NCI-H2196 treated with DMSO at 0.1 percent for 48 hours (cell line): ENCODE data around the gene FAM169A.
"Not testable (repeated sequence)": the region's sequence is repeated elsewhere in the genome, so short reads cannot be mapped to it uniquely, and the experiment has no call there.

ENCODE experiments used
- DNase-seq: peaks from one replicate; lab custom pipeline; 2025; ENCODE audit not compliant: unreplicated experiment; lab: John Stamatoyannopoulos, UW

Gene FAM169A

DNA sequence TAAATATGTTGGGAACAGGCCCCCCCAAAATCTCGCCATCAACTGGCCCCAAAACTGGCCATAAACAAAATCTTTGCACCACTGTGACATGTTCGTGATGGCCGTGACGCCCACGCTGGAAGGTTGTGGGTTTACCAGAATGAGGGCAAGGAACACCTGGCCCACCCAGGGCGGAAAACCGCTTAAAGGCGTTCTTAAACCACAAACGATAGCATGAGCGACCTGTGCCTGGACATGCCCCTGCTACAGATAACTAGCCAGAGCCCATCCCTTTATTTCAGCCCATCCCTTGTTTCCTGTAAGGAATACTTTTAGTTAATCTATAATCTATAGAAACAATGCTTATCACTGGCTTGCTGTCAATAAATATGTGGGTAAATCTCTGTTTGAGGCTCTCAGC lies 3.2 kb upstream of the FAM169A start:
- DNase-seq = not testable (repeated sequence)

DNA sequence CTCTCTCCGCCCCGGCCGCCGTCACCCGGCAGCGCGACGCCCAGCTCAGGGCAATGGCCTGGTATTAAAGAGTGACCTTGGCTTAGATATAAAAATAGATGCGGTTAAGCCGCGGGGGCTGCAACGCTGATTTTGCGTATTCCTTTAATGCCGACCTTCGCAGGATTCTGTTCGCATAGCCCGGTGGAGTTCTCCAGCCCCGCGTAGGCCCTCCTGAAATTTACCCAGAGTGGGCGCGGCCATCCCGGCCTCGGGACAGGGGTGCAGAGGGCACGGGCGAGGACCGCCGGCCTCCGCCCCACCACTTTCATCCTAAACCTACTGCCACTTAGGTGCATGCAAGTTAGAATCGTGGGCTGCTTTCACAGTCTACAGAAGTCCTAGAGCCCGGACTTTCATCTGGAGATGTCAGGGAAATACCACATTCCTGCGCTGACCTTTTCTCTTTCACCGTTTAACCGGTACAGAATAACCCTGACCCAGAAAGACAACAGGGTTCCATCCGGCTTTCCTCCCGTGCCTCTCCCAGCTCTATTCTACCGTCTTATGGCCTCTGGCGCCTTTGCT lies 492 bp upstream of the FAM169A start:
- DNase-seq = no peak

DNA sequence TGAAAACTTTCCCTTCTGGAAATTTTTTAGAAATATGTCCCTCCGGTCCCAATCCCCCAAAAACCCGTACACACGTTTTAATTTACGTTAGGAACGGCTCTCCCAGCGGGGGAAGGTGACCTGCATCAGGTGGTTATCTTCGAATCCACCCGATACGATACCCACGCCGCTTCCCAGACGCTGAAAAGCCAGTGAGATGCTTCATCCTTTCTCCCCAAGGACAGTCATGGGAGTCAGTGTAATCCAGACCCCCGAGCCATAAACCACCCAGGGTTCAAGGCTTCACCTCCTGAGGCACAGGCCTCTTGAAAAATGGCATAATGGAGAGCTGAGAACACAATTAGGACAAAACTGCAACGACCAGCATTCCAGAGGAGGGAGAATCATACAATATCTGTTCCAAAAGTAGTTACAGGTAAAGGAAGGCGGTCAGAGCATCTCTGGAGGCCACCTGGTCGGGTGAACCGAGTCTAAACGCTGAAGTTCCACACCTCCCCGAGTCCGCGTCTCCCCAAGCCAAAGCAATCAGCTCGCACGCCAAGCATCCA lies 857 bp downstream of the FAM169A start:
- no peak for DNase-seq

DNA sequence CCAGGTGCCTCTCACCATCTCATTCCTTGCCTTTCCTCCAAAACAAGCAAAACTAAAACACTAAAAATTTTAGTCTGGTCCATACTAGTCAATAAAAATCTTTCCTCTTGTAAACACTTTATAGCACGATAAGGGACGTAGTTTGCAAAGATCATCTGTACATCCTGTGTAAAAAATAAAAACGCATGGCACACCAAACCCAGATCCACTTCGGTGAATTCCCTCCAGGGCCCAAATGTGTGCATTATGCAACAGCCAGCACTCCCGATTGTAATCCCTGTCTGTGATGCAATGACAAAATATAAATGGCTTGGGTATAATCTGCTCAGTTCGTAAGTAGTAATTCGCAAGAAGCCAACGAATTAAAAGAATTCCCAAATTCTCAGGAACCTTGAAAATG lies 1.4 kb downstream of the FAM169A start:
- DNase-seq = no peak

DNA sequence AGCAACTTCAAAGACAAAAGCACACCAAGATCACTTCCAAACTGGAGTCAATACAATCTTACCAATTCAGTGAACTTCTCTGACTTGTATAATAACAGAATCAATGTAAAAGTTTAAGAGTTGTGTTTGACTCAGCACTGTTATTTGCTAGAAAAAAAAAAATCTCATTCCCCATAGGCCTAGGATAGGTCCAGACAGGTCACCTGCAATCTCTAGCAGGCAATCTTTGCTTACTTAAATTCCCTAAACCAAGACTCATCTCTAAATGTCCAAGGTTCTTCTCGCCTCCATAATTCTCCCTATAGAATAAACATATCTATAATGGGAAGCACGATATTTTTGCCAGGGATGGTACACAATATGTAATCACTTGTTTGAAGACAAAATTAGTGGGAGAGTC lies 2.5 kb downstream of the FAM169A start:
- no peak for DNase-seq

DNA sequence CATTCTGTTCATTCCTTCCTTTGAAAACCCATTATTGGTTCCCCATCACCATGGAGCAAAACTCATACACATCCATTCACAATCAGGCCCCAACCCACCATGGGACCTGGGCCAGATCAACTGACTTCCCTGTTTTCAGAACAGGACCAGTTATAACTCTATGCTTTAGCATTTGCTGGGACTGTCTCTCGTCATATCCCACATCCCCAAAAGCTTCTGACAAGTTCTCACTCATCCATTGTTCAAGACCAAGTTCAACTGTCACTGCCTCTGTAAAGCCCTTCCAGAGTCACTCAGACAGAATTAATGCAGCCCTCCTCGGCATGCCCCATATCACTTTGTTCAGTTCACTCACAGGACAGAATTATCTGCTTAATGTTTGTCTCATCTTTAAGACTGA lies 4.0 kb downstream of the FAM169A start:
- DNase-seq = no peak

DNA sequence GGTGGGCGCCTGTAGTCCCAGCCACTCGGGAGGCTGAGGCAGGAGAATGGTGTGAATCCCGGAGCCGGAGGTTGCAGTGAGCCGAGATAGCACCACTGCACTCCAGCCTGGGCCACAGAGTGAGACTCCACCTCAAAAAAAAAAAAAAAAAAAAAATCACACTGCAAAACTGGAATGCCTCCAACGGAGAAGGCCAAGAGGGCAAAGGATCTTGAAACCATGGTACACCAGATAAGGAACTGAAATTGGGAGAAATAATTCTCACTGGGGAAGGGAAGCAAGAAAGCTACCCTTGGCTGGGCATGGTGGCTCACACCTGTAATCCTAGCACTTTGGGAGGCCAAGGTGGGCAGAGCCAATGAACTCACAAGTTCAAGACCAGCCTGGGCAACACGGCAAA lies 9.2 kb downstream of the FAM169A start:
- not testable (repeated sequence) for DNase-seq

DNA sequence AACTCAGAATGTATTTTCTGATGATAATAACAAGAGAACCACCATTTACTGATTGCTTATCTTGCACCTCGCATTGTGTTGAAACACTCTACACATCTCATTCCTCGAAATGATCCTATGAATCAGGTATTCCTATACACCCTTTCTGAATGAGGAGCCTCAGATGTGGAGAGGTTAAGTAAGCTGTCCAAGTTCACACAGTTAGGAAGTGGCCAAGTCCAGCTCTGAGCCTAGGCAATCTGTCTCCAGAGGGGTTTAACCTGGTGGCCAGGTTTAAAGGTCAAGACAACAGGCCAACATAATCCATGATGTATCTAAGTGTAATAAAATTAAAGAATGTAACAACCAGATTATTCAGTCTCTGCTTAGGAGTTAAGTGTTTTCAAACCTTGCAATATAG lies 12.9 kb downstream of the FAM169A start:
- DNase-seq = no peak

DNA sequence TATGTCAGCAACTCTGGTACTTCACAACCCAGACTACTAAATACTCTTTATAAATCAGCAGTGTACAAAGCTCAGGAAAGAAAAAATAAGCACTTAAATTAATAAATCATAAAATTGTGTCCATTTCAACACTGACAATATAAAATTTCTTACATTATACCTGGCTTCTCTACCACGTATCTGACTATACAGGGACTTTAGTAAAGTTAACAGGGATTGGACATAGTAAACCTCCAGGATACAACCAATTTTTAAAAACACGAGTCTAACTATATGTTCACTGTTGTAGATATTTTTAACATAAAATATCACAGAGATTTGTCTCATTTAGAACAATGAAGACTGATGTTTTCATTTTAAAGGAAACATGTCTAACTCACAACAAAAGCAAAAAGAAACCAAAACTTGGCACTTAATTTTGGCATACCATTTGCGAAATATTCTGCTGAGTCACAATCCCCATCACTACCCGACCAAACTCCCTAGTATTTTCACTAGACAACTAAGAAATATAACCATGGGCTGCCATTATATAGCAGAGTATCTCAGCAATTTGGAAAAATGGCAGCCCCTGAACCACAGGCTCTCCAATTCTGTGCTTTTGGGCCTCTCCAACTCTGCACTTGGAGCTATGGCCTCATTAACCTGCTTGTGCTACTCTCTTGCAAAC lies 14.4 kb downstream of the FAM169A start:
- no peak for DNase-seq

DNA sequence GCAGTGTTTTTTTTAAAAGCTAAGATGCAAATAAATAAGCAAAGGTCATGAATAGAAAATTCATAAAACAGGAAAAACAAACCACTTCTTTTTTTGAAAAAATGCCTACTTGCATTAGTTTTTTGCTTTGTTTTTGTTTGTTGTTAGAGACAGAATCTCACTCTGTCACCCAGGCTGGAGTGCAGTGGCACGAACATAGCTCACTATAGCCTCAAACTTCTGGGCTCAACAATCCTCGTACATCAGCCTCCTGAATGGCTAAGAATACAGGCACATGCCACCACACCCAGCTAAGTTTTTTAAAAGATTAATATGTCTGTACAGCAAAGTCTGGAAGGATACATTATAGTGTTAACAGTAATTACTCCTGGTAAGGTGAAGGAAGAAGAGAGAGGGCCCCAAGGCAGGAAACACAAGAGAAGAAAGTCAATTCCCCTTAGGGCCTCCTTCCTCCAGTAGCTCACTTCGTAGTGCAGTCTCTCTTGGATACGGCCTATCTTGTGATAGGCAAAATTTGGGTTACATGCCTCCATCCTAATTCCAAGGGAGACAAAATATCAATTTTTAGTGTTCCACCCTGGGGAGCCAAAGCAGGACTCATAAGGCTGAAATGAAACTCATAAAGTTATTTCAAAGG lies 15.3 kb downstream of the FAM169A start:
- no peak for DNase-seq

DNA sequence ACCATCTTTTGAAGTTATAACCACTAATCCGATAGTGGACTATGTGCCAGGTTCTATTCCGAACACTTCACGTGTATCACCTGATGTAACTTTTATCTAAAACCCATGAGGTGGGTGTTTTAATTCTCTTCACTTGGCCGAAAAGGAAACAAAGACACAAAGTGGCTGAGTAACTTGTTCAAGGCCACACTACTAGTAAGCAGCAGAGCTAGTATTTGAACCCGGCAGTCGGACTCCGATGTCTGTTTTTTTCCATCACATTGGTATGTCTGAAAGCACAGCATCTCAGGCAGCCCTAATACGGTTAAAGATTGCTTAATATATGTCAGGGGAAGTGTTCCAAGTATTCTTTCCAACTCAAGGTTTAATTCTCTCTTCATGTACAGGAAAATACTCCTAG lies 16.2 kb downstream of the FAM169A start:
- DNase-seq = no peak

DNA sequence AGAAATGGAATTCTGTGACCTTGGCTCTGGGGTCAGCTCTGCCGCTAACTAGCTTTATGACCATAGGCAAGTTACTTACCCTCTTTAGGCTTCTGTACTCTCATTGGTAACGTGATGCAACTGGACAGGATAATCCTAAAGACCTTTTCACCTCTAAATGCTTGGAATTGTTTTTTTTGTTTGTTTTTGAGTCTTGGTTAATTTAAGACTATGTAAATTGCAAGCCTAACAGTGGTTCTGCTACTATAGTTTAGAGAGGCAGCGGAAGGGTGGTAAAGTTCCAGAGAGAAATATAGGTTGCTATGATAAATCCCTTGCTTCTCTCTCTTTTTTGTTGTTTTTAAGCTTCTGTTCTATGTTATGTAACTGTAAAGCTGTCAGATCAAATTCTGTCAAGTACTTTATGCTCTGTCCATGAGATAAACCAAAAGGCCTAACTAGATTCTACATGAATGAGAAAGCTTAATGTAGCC lies 17.6 kb downstream of the FAM169A start:
- no peak for DNase-seq

DNA sequence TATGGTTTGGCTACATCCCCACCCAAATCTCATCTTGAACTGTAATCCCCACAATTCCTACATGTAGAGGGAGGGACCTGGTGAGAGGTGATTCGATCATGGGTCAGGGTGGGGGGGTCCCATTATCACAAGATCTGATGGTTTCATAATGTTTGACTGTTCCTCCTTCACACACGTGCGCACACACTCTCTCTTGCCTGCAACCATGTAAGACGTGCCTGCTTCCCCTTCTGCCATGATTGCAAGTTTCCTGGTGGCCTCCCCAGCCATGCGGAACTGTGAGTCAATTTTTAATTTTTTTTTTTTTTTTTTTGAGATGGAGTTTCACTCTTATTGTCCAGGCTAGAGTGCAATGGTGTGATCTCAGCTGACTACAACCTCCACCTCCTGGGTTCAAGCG lies 27.0 kb downstream of the FAM169A start:
- no peak for DNase-seq

DNA sequence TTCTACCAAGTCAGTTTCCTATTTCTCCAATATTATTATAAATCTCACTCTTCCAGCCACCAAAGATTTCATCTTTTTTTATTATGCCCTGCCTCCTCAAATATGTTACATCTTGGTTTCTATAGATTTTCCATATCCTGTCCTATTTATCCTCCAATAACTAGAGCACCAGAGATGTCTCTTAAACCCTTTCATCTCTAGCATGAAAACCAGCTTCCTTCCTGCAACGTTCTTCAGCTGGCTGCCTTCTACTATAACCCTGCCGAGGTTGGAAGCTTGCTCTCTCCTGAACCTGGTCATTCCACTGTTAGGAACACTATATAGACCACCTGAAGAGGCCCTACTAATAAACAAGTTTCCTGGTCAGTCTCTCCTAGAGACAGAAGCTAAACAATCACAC lies 27.9 kb downstream of the FAM169A start:
- DNase-seq = no peak

DNA sequence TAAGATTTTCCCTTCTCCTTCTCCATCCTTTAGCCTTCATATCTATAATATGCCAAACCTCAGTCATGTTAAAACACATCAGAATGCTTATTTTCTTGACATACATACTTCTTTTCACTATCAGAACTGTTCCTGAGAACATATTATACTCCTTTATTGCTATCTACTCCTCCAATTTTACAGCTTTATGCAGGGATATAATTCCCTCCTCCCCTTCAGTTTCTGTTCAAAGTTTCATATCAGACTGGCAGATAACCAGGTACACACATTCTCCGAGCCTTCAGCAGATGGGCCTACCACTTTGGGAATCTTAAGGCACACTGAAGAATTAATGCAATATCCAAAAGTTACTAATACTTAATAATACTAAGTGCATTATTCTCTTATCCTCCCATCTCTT lies 29.1 kb downstream of the FAM169A start:
- no peak for DNase-seq

DNA sequence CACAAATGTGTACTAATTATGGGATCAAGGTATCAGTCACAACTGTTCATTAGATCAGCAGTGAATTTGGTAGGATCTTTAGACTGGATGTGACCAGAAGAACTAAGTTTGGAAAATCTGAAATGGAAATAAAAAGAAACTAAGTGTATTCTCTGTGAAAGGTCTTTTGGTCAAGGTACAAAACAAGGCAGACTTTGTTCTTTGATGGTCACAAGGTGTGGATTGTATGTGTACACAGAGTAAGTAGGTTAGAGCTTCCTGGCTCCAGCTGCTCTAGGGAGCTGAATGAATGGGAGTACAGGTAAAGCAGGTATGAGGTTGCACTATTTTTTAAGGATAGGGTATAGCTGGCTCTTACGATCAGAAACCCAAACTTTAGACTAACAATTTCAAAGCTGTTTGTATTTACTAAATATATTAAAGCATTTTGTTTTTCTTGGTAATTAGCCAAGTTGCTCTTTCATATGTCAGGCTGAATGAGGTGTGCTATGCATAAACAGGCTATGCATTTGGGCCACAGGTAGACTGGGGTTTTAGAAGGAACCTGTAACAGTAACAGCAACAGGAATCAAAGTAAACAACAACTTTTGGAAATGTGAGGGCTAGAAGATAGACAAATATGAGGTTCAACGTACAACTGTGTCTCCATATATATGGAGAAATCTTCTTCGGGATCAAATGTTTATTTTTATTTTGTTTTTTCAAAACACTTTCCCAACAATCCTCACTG lies 32.5 kb downstream of the FAM169A start:
- DNase-seq = no peak

DNA sequence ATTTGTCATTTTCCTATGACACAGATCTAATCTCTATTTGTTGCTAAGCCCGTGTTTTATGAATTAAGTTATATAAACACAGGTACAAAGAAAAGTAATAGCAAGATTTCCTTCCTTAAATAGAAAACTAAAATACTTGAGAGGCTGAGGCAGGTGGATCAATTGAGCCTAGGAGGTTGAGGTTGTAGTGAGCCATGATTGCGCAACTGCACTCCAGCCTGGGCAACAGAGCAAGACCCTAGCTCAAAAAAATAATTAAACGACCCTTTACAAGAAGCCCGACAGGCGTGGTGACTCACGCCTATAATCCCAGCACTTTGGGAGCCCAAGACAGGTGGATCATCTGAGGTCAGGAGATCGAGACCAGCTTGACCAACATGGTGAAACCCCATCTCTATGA lies 36.8 kb downstream of the FAM169A start:
- no peak for DNase-seq

DNA sequence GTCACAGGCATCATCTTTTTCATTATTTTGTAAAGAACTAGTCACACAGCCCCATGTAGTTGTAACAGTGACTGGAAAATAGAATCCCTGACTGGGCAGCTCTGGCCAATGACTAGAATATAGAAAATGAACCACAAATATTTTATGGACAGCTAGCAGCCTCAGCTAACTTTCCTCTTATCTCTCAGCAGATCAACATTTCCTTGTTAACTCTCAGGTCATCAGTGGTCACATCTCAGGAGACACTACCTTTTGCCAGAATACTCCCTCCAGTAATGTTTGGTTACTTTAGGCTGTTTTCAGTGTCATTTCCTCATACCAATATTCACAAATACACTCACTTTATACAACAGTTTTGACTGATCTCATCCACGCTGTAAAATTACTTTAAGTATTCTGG lies 43.9 kb downstream of the FAM169A start:
- DNase-seq = no peak

DNA sequence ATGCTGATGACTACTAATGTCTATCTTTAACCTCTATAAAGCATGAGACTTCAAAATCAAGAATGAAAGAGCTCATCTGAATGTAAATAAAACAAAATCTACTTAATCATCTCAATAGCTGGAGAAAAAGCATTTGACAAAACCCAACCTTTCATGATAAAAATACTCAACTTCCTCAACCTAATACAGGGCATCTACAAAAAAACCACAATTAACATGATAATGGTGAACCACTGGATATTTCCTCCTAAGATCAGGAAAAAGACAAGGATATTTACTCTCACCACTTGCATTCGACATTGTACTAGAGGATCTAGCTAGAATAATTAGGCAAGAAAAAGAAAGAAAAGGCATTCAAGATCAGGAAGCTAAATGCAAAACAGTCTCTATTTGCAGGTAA lies 49.3 kb downstream of the FAM169A start:
- DNase-seq = no peak

DNA sequence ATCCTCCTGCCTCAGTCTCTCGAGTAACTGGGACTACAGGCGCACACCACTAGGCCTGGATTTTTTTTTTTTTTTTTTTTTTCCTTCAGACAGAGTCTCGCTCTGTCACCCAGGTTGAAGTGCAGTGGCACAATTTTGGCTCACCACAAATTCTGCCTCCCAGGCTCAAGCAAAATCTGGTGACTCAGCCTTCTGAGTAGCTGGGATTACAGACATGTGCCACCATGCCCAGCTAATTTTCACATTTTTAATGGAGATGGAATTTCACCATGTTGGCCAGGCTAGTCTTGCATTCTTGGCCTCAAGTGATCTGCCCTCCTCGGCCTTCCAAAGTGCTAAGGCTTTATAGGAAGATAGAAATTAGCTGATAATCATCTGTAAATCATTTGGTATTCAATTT lies 55.3 kb downstream of the FAM169A start:
- no peak for DNase-seq

DNA sequence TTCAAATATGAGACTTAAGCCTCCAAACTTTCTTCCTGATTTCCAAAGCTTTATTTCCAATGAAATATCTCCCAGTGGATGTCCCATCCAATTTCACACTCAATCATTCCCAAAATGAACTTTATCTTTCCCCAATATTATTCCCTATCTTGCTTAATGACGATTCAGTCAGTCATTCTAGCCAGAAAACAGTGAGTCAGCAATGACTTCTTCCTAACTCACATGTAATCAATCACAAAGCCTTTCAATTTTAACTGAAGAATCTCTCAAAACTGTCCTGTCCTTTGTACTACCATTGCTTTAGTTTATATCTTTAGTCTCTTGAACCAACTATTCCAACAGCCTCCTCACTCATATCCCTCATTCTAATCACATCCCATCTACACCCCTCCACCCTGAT lies 64.2 kb downstream of the FAM169A start:
- DNase-seq = no peak

DNA sequence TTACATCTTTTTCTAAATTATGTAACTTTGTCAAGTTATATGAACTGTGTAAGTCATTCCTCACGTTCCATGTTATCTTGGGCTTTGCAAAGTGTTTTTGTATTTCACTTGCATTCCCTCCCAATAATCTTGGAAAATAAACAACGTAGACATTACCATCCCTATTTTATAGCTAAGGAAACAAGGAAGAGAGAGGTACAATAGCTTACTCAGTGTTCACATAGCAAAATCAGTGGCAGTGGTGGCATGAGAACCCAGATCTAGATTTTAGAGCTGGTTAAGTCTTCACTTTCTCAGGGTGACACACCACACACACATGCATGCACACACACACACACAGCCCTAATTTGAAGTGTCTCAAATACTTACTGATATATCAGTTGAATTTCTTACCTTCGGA lies 65.0 kb downstream of the FAM169A start:
- DNase-seq = no peak
